ENCODE results near the gene GNA12.

GRCh38 chr7:2814186-2814945 lies 29.7 kb downstream of the GNA12 start:
- TF ChIP-seq CEBPB (IDR thresholded peaks at IDR 0.05; ENCODE audit: low read depth, low read length) (no peak), POLR2A (IDR thresholded peaks at IDR 0.05; ENCODE audit: low read depth, low read length) (no peak), CTCF (conservative IDR thresholded peaks at IDR 0.05; ENCODE audit: low read depth, low read length) (no peak), USF2 (IDR thresholded peaks at IDR 0.05; ENCODE audit: low read depth, low read length) (no peak), CHD1 (IDR thresholded peaks at IDR 0.05; ENCODE audit: low read depth, low read length) (no peak)

Data from IMR-90 (cell line).